Activated CD4-positive, alpha-beta T cell treated with anti-CD3 and anti-CD28 coated beads, Interleukin-2, amount 50 U/mL, for 1 hour (primary cell): Measurements from ENCODE around the gene ANAPC4.

ENCODE experiments used
- DNase-seq: peaks from one replicate; pipeline ENCODE4 v3.0.0-alpha.2; 2020

Gene ANAPC4

DNA sequence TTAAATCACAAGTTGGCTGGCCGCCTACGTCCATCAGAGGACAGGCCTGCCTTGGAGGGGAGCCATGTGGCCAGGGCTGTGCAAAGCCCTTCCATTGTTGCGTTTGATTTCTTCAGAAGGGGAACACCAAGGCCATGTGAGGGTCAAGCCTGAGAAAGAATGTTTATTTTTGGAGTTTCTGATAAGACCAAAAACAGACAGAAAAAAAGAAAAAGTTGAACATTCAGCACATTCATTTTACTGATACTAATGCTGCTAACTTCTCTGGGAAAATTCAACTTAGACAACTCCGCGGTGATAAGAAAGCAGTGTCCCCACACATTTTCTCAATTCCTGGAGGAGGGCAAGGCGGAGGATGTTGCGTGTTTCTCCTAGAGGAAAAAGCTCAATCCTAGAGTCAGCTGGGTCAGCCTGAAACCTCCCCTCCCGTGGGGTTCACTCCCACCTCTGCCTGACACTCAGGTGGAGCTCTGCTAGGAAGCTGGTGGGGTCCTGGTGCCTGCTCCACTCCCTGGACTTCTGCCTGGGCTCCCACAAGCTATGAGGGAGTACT lies 63.5 kb downstream of the ANAPC4 start:
- DNase-seq: no peak

DNA sequence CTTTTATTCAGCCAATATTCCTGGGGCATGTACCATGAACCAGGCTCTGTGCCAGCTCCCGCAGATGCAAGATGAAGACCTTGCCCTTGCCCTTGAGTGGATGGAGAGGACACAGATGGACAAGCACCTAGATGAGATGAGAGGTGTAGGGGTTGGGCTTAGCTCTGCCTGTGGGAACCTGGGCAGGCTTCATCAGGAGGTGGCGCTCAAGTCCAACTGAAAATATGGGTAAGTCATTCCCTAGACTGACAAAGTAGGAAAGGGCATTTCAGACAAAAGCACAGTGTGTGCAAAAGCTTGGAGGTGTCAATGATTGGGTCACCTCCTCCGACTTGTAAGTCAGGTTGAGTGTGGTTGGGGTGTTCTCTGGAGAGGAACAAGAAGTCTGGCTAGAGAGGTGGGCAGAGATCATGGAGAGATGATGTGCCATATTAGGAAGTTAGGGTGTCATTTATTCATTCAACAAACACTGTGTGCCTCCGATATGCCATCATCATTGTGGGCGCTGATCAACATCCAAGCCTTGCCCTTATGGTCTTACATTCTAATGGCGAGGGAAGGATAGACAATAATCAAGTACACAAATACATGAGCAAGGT lies 64.6 kb downstream of the ANAPC4 start:
- no peak for DNase-seq

DNA sequence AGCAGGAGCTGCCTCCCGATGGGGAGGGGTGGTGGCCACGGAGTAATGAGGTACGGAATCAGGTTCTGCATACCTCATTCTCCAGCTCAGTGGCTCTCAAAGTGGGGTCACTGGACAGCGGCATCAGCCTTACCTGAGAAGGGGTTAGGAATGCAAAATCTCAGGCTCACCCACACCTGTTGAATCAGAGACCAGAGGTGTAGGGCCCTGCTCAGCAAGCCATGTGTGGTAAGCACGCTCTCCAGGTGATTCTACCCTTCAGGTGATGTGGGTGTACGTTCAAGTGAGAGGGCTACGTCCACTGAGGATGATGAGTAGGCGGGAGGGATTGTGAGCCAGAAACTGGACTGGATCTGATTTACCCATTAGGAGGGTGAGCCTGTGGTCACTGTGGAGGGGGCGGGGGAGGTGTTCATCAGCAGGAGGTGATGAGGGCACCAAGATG lies 65.8 kb downstream of the ANAPC4 start:
- no peak for DNase-seq

DNA sequence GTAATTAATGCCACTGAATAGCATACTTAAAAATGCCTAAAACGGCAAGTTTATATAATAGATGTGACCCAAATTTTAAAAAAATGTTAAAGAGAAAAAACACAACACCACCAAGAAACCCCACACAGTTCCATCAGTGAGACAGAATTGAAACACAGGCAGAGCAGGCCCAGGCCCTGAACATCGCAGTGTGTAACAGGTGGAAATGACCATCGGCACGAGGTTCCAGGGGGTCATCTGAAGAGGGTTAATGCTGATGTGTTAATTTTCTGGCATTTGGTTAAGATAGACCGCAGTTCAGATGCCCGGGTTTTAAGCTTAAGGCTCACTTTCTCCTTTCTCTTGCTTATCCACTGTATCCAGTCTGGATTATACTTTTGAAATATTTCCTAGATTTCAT lies 66.8 kb downstream of the ANAPC4 start:
- no peak for DNase-seq

DNA sequence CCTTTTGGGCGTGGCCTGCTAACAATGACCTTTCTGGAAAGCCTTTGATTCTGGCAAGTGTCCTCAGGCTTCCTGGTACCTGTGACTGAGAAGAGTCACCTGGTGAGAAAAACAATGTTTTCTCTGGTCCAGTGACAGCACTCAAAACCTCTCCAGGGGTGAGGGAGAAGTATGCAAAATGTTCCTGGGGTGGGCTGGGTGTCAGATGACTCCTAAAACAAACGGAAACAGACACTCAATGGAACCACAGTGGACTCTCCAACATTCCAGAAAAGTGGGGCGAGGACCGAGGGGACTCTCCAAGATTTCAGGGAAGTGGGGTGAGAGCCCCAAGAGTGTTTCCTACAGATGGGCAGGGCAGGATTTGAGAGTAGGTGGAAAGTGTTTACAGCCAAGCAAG lies 69.5 kb downstream of the ANAPC4 start:
- no peak for DNase-seq

DNA sequence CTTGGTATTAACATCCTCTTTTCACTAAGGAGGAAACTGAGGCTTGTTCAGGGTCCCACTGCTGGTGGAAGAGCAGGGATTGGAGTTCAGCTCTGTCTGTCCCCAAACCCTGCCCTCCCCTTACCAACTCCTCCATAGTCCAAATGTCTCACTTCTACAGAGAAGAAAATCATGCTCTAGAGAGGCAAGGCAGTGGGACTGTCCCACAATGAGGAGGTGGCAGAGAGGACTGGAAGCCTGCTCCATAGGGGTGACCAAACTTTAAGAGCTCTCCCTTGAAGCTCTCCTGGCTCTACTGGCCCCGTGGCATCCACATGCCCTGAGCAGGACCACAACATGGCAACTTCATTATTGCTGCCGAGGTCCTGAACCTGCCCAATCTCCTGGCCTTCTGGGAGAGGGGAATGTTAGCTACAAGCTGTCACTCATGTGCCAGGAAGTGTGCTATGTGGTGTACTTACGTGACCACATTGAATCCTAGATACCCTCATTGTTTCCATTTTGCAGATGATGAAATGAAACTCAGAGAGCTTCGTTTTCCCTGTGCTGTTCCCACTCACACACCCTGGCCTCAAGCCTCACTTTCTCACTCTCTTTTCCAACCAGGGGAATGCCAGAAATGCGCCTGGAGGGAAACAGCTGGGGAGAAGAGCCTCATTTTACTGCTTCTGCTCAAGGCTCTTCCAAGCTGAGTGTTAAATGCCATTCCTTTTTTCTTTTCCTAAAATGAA lies 71.5 kb downstream of the ANAPC4 start:
- DNase-seq: no peak

DNA sequence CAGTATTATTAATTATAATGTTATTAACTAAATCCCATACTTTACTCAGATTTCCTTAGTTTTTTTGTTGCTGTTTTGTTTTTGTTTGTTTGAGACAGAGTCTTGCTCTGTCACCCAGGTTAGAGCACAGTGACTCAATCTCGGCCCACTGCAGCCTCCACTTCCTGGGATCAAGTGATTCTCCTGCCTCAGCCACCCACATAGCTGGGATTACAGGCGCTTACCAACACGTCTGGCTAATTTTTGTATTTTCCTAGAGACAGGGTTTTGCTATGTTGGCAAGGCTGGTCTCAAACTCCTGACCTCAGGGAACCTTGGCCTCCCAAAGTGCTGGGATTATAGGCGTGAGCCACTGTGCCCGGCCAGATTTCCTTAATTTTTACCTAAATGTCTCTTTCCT lies 72.2 kb downstream of the ANAPC4 start:
- no peak for DNase-seq

DNA sequence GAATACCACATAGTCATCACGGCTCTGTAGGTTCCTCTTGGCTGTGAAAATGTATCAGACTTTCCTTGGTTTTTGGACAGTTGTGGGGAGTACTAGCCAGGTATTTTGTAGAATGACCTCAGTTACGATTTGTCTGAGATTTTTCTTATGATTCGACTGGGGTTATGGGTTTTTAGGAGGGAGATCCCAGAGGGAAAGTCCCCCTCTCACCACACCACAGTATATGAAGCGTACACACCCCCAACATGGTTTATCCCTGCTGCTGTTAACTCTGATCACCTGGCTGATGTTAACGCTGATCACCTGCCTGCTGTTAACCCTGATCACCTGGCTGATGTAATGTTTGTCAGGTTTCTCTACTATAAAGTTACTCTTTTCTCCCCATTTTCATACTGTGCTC lies 72.6 kb downstream of the ANAPC4 start:
- DNase-seq: no peak

DNA sequence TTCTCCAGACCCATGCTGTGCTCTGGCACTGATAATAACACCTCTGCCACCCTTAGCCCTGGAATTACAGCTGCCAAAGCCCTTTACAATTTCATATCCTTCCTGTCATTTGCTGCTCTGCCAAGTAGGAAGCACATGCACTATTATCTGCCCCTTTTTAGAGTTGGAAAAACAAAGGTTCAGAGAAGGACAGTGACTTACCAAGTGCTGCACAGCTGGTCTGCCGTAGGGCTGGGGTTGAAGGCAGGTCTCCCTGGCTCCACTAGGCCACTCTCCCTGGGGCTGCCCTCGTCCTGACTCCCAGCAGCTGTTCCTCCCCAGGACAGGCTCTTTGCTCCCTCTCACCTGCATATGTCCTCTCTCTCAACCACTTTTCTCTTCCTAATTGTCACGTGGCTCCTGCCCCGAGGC lies 73.4 kb downstream of the ANAPC4 start:
- no peak for DNase-seq

DNA sequence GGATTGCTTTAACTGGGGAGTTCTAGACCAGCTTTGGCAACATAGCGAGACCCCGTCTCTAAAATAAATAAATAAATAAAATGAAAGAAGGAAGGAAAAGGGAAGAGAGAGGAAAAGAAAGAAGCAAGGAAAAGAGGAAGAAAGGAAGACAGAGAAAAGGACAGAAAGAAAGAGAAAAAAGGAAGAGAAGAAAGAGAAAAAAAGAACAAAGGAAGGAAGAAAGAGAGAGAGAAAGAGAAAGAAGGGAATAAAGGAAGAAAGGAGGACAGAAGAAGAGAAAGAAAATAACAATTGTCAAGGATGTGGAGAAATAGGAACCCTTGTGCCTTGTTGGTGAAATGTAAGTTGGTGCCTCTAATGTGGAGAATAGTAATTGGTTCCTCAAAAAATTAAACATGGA lies 74.6 kb downstream of the ANAPC4 start:
- DNase-seq: no peak

DNA sequence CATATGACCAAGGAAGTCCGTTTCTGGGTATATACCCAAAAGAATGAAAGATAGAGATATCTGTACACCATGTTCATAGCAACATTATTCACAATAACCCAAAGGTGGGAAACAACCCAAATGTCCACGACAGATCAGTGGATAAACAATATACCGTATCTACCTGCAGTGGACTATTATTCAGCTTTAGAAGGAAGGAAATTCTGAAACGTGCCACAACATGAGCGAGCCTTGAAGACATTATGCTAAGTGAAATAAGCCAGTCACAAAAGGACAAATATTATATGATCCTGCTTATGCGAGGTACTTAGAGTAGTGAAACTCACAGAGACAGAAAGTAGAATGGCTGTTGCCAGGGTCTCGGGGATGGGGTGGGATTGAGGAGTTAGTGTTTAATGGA lies 75.0 kb downstream of the ANAPC4 start:
- DNase-seq: no peak

DNA sequence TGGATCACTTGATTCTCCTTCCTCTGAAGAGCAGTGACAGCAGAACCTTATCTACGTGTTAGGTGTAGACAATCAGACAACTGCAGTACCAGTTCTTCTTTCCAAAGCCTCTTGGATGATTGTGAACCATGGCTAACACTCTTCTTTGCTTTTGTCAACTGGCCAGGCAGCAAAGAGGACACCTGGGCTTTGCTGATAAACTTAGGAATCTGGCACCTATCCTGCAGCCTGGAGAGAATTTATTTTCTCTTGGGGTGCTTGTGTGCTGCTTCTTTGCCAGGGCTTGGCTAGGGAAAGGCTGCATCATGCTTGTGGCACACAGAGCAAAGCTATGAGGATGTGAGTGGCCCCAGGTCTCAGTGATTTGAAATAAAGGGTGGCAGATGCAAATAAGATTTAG lies 77.4 kb downstream of the ANAPC4 start:
- no peak for DNase-seq

DNA sequence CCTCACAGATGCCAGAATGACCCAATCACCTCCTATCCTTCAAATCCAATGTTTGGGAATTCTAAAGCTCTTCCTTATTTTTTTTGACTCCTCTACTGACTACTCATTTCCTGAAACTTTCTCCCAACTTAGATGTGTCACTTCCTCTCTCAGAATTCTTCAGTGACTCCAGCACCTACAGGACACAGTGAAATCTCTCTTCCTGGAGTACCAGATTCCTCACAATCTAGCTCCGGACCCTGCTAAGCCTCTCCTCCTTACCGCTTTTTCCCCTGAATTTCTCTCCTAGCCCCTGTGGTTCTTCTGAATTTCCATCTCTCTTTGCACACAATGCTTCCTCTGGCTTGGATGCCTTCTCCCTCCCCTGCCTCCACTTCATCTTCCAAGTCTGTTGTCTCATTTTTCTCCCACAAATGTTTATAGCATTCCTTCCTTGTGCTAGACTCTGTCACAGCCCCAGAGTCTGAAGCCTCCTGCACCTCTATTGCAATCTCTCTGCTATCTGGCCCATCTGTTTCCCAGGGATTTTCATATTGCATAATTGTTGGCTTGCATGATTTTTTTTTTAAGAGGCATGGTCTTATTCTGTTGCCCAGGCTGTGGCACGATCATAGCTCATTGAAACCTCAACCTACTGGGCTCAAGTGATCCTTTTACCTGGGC lies 80.1 kb downstream of the ANAPC4 start:
- DNase-seq: no peak

DNA sequence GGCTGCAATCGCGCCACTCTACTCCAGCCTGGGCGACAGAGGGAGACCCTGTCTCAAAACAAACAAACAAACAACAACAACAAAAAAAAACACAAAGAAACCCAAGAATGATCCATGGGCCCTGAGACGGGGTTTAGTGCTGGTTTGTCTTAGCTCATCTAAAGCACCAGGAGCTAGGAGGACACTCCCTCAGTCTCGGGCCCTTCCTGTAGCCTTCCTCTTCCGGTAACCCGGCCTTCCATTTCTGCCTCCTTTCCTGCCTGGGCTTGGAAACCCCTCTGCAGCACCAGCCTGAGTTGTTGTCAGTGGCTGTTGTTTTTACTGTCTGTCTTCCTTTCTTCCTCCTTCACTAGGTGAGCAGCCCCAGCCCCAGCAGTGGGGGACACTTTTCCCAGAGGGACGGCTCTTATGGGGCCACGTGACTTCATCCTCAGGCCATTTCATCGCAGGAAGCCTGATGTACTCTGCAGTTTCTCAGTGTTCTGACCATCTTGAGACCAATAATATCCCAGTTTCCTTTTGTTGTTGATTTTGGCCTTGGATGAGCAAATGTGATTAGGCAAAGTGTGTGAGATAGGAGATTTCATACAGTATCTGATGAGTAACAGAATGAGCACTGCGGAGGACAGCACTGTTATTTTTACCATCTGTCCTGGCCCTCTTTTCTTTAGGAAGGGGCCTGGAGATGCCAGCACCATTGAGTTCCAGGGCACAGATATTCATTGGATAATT lies 90.1 kb downstream of the ANAPC4 start:
- DNase-seq: no peak

DNA sequence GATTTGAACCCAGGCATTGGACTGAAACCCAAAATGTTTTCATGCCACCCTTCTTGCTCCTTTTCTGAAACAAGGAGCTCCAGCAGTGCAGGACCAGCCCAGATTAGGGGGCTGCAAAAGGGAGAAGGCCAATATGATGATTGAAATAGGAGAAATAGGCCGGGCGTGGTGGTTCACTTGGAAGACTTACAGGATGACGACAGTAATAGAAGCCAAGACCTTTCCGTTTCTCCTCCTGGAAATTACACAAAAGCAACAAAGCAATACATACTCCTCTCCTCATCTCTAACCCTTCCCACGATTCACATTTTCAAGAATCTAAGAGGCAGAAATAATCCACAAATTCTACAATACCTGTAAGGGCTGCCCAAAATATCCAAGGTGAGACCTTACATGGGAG lies 90.8 kb downstream of the ANAPC4 start:
- DNase-seq: no peak
